Activated CD4-positive, alpha-beta T cell treated with anti-CD3 and anti-CD28 coated beads for 1 hour (primary cell): ENCODE data around the gene SMAD5.

Experiments
- DNase-seq: peaks from one replicate; pipeline ENCODE4 v3.0.0-alpha.2; 2020

The SMAD5 gene

GRCh38 chr5:136115183-136115865 lies 17.3 kb upstream of the SMAD5 start:
- DNase-seq = no peak

GRCh38 chr5:136120529-136120928 lies 12.1 kb upstream of the SMAD5 start:
- no peak for DNase-seq

- DNase-seq = no peak
These were observed 9.3 kb upstream of the SMAD5 start for GRCh38 chr5:136123236-136123768.

GRCh38 chr5:136127560-136127959 lies 5.1 kb upstream of the SMAD5 start:
- no peak for DNase-seq

- DNase-seq = no peak
These were observed 4.2 kb upstream of the SMAD5 start for GRCh38 chr5:136128481-136128880.

- DNase-seq = no peak
These were observed 3.2 kb upstream of the SMAD5 start for GRCh38 chr5:136129445-136129844.

GRCh38 chr5:136130581-136130980 lies 2.1 kb upstream of the SMAD5 start:
- DNase-seq = no peak

- no peak for DNase-seq
These were observed 558 bp upstream of the SMAD5 start for GRCh38 chr5:136132087-136132486.

GRCh38 chr5:136133222-136133921 lies 727 bp downstream of the SMAD5 start:
- no peak for DNase-seq

GRCh38 chr5:136133922-136134379 lies 1.3 kb downstream of the SMAD5 start:
- DNase-seq = no peak

GRCh38 chr5:136134653-136135052 lies 2.0 kb downstream of the SMAD5 start:
- no peak for DNase-seq

- DNase-seq = no peak
These were observed 2.9 kb downstream of the SMAD5 start for GRCh38 chr5:136135536-136135935.

- no peak for DNase-seq
These were observed 5.0 kb downstream of the SMAD5 start for GRCh38 chr5:136137497-136138220.

GRCh38 chr5:136141561-136141960 lies 8.9 kb downstream of the SMAD5 start:
- no peak for DNase-seq

- no peak for DNase-seq
These were observed 10.7 kb downstream of the SMAD5 start for GRCh38 chr5:136143312-136143711.

- DNase-seq = no peak
These were observed 11.1 kb downstream of the SMAD5 start for GRCh38 chr5:136143763-136144162.

GRCh38 chr5:136145030-136145429 lies 12.4 kb downstream of the SMAD5 start:
- no peak for DNase-seq

- no peak for DNase-seq
These were observed 13.6 kb downstream of the SMAD5 start for GRCh38 chr5:136146201-136146600.

- no peak for DNase-seq
These were observed 15.0 kb downstream of the SMAD5 start for GRCh38 chr5:136147632-136148031.

GRCh38 chr5:136149891-136150290 lies 17.2 kb downstream of the SMAD5 start:
- DNase-seq = no peak

- no peak for DNase-seq
These were observed 21.1 kb downstream of the SMAD5 start for GRCh38 chr5:136153581-136154236.

GRCh38 chr5:136155078-136155477 lies 22.4 kb downstream of the SMAD5 start:
- no peak for DNase-seq

- no peak for DNase-seq
These were observed 23.1 kb downstream of the SMAD5 start for GRCh38 chr5:136155761-136156160.
